Urothelium cell line (cell line): ENCODE results near the gene ACOXL.
"Not testable (repeated sequence)": the region's sequence is repeated elsewhere in the genome, so short reads cannot be mapped to it uniquely, and the experiment has no call there.

Experiments used
- DNase-seq: peaks from one replicate; pipeline ENCODE4 v3.0.0; 2011; ENCODE audit warnings: low spot score, mixed read lengths
- FAIRE-seq: peaks from 2 replicates; lab custom pipeline; 2011; peaks lifted over from hg19 to GRCh38; lab: Jason Lieb, UNC

The ACOXL gene

GRCh38 chr2:111030260-111030891 lies 298.0 kb downstream of the ACOXL start:
- DNase-seq (no peak), FAIRE-seq (peak; percentile 73)

- DNase-seq (no peak), FAIRE-seq (no peak)
Observed at GRCh38 chr2:111030945-111031344, 298.6 kb downstream of the ACOXL start.

GRCh38 chr2:111031546-111032478 lies 299.4 kb downstream of the ACOXL start:
- no peak for DNase-seq
- FAIRE-seq = peak; percentile 40

GRCh38 chr2:111032721-111033429 lies 300.5 kb downstream of the ACOXL start:
- DNase-seq = peak; percentile 80
- peak; percentile 40 for FAIRE-seq

- FAIRE-seq (no peak), DNase-seq (no peak)
Observed at GRCh38 chr2:111034146-111034545, 301.8 kb downstream of the ACOXL start.

GRCh38 chr2:111034606-111035005 lies 302.2 kb downstream of the ACOXL start:
- no peak for DNase-seq
- FAIRE-seq = no peak

- no peak for FAIRE-seq
- DNase-seq = no peak
Observed at GRCh38 chr2:111035830-111036441, 303.6 kb downstream of the ACOXL start.

GRCh38 chr2:111037128-111037527 lies 304.8 kb downstream of the ACOXL start:
- FAIRE-seq (no peak), DNase-seq (no peak)

- DNase-seq (no peak), FAIRE-seq (no peak)
Observed at GRCh38 chr2:111039628-111040383, 307.4 kb downstream of the ACOXL start.

GRCh38 chr2:111041398-111042202 lies 309.2 kb downstream of the ACOXL start:
- FAIRE-seq (no peak), DNase-seq (no peak)

GRCh38 chr2:111042261-111042660 lies 309.9 kb downstream of the ACOXL start:
- no peak for DNase-seq
- no peak for FAIRE-seq

- no peak for DNase-seq
- no peak for FAIRE-seq
Observed at GRCh38 chr2:111042772-111043771, 310.7 kb downstream of the ACOXL start.

GRCh38 chr2:111044066-111044465 lies 311.7 kb downstream of the ACOXL start:
- DNase-seq (no peak), FAIRE-seq (no peak)

GRCh38 chr2:111045236-111045635 lies 312.9 kb downstream of the ACOXL start:
- DNase-seq, FAIRE-seq: not testable (repeated sequence)

- FAIRE-seq (no peak), DNase-seq (no peak)
Observed at GRCh38 chr2:111045771-111046444, 313.5 kb downstream of the ACOXL start.

GRCh38 chr2:111046670-111047069 lies 314.3 kb downstream of the ACOXL start:
- FAIRE-seq (no peak), DNase-seq (no peak)

- DNase-seq = no peak
- FAIRE-seq = no peak
Observed at GRCh38 chr2:111048856-111049768, 316.7 kb downstream of the ACOXL start.
